Stomach smooth muscle (tissue), 2 donors: Measurements from ENCODE around the gene C11orf68.

Experiments
- H3K27ac ChIP-seq: one replicate; pipeline ENCODE4 v1.7.0; 2013; ENCODE audit warnings: mild to moderate bottlenecking, low read length, inconsistent platforms
- H3K27me3 ChIP-seq, 2 donors: one replicate each; pipeline ENCODE4 v1.7.0; 2013; ENCODE audit warnings: low read length in 2 of 2; ENCODE audit not compliant: insufficient read depth in 2 of 2, control insufficient read depth in 1 of 2
- H3K36me3 ChIP-seq, 2 donors: one replicate each; pipeline ENCODE4 v1.7.0; 2013; ENCODE audit warnings: low read length in 2 of 2; ENCODE audit not compliant: control insufficient read depth in 2 of 2, insufficient read depth in 2 of 2
- H3K4me1 ChIP-seq: one replicate; pipeline ENCODE4 v1.7.0; 2013; ENCODE audit warnings: low read length; ENCODE audit not compliant: control insufficient read depth, insufficient read depth
- H3K4me3 ChIP-seq, 2 donors: one replicate each; pipeline ENCODE4 v1.7.0; 2013; ENCODE audit warnings: low read length in 2 of 2
- H3K9ac ChIP-seq, 2 donors: one replicate each; pipeline ENCODE4 v1.7.0; 2013; ENCODE audit warnings: low read length in 2 of 2, mild to moderate bottlenecking in 1 of 2
- H3K9me3 ChIP-seq, 2 donors: one replicate each; pipeline ENCODE4 v1.7.0; 2013; ENCODE audit warnings: low read length in 2 of 2; ENCODE audit not compliant: control insufficient read depth in 2 of 2
- donor health status: healthy.
- donor health status: Pancreatic carcinoma.

The C11orf68 gene

GRCh38 chr11:65921876-65922275 lies 3.0 kb upstream of the C11orf68 start:
- Histone ChIP-seq H3K9me3 (no peaks in the 10 kb centered on the region), H3K9ac (no peak overlapping the region), H3K36me3 (peaks cover 13 to 14% of the 10 kb centered on the region in 2 donors), H3K27ac (no peak overlapping the region), H3K4me3 (no peak overlapping the region), H3K4me1 (peaks cover 28% of the 10 kb centered on the region), H3K27me3 (no peaks in the 10 kb centered on the region)

DNA sequence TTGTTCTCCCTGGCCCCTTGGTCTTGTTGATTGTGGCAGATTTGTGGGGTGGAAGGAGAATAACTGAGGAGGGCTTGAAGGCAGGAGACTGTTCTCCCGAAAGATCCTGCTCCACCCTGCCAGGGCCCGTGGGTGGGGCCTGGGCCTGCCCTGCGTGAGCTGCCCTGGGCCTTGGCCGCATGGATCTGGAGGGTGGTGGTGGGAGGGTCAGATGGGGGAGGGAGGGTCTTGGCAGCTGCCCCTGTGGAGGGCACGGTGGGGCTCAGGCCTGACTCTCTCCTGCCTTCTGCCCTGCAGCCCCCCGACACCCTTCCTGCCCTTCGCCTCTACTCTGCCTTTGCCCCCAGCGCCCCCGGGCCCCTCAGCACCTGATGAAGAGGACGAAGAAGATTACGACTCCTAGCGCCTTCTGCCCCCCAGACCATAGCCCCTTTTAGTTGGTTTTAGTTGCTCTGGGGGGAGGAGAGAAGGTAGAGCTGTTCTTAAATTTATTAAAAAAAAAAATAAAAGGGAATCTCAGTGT lies 2.2 kb upstream of the C11orf68 start:
- H3K27ac ChIP-seq: no peak overlapping the region
- H3K36me3 ChIP-seq: peaks cover 13 to 14% of the 10 kb centered on the region in 2 donors
- peak overlapping the region in 1 of 2 donors; percentile 83 for H3K4me3 ChIP-seq
- no peaks in the 10 kb centered on the region for H3K27me3 ChIP-seq
- no peaks in the 10 kb centered on the region for H3K9me3 ChIP-seq
- peaks cover 35% of the 10 kb centered on the region for H3K4me1 ChIP-seq
- H3K9ac ChIP-seq: peak overlapping the region in 1 of 2 donors; percentile 77

DNA sequence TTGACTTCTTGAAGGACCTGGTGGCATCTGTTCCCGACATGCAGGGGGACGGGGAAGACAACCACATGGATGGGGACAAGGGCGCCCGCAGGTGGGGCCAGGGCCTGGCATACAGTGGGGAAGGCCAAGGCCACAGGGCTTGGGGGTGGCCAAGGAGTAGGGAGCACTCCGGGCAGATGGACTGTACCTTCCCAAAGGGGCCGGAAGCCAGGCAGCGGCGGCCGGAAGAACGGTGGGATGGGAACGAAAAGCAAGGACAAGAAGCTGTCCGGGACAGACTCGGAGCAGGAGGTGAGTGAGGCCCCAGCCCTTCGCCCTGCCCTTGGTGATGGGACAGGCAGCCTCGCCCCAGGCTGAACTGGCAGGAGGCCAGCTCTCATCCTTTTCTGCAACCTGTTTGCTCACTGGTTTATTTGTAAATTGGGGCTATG lies 1.5 kb upstream of the C11orf68 start:
- Histone ChIP-seq H3K9me3 (no peaks in the 10 kb centered on the region), H3K4me3 (peak overlapping the region; percentile 83 to 84), H3K9ac (peak overlapping the region; percentile 68 to 77), H3K4me1 (peaks cover 42% of the 10 kb centered on the region), H3K27ac (peak overlapping the region; percentile 31), H3K36me3 (peaks cover 13 to 14% of the 10 kb centered on the region in 2 donors), H3K27me3 (no peaks in the 10 kb centered on the region)

DNA sequence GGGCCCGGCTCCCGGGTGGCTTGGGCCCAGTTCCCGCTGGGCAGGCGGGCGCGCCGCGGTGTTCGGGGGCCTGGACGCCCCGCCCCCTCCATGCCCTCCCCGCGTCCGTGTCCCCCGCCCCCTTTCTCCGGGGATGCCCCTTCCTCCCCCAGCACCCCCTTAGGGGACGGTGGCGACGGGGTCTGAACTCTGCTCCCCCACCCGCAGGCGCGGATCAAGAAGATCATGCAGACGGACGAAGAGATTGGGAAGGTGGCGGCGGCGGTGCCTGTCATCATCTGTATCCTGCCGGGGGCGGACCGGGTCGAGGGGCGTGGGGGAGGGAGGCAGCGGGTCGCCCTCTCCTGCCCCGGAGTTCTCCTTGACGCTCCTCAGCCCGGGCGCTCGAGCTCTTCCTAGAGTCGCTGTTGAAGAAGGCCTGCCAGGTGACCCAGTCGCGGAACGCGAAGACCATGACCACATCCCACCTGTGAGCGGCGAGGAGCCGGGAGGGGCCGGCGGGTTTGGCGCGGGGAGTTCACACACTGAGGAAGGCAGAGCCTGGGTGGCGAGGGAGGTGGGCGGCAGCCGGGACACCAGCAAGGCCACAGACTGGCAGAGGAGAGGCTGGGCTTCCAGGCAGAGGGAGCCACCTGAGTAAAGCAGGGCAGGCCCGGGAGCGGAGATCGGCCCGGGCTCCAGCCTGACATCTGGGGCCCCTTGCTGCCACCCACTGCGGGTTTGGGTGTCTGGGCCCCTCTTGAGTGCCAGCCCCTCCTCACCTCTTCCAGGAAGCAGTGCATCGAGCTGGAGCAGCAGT lies 910 bp upstream of the C11orf68 start:
- H3K27me3 ChIP-seq: no peaks in the 10 kb centered on the region
- H3K4me1 ChIP-seq: peaks cover 49% of the 10 kb centered on the region
- H3K9me3 ChIP-seq: no peaks in the 10 kb centered on the region
- H3K4me3 ChIP-seq: peak overlapping the region; percentile 83 to 84
- peak overlapping the region; percentile 68 to 77 for H3K9ac ChIP-seq
- peak overlapping the region; percentile 58 for H3K27ac ChIP-seq
- peaks cover 13 to 14% of the 10 kb centered on the region in 2 donors for H3K36me3 ChIP-seq

GRCh38 chr11:65919141-65919572 lies 295 bp upstream of the C11orf68 start, which contains the start of gene DRAP1:
Gene DRAP1, plus strand, starts transcription at chr11:65919426. Its CDS starts 76 bp downstream, at chr11:65919502.
- H3K27ac ChIP-seq: peak within 1 kb of the TSS; percentile 92
- peaks cover 49% of the 10 kb centered on the region for H3K4me1 ChIP-seq

DNA sequence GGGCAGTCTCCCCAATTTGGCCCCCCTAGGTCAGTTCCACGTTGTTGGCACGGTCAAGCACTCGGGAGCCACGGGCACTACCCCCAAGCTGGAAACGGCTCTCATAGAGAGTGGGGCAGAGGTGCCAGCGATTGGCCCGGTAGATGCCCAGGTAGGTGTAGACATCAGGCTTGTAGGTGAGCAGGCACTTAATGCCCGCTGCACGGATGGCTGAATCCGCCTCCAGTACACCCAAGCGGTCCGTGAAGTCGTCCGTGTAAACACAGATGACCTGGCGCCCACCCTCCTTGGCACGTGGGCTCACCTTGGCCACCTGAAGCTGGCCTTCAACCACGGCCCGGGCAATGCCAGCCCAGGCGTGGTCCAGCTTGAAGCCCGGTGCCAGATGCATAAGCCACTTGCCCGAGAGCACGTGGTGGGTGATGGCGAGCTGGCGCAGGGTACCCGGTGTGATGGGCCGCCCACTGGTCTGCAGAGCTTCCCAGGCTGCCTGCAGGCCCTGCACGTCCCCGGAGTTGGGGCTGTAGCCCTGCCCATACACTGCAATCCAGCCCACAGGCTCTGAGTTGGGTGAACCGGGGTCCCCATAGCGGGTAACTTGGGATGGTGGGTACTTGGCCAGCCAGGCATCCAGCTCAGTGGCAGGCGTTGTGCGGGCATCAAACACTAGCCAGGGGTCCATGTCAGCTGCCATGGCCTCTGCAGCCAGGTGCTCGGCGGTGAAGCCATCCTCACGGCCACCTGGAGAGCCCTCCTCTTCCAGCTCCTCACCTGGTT lies 1.2 kb downstream of the C11orf68 start:
- Histone ChIP-seq H3K4me3 (peak overlapping the region; percentile 84 to 96), H3K27me3 (no peaks in the 10 kb centered on the region), H3K27ac (peak overlapping the region; percentile 92), H3K9me3 (no peaks in the 10 kb centered on the region), H3K36me3 (peaks cover 9 to 11% of the 10 kb centered on the region in 2 donors), H3K9ac (peak overlapping the region; percentile 81 to 97), H3K4me1 (peaks cover 49% of the 10 kb centered on the region)

More at GRCh38 chr11:65919141-65919572, 295 bp upstream of the C11orf68 start, which contains the start of gene DRAP1:
- Histone ChIP-seq H3K9ac (peak within 1 kb of the TSS; percentile 81 to 97), H3K9me3 (no peaks in the 10 kb centered on the region), H3K36me3 (peaks cover 13 to 14% of the 10 kb centered on the region in 2 donors), H3K4me3 (peak within 1 kb of the TSS; percentile 84 to 96), H3K27me3 (no peaks in the 10 kb centered on the region)

- H3K4me1 ChIP-seq: peaks cover 51% of the 10 kb centered on the region
- H3K4me3 ChIP-seq: peak overlapping the region; percentile 84 to 96
- no peaks in the 10 kb centered on the region for H3K27me3 ChIP-seq
- peak overlapping the region; percentile 92 for H3K27ac ChIP-seq
- peak overlapping the region in 1 of 2 donors; percentile 28 for H3K9ac ChIP-seq
- H3K36me3 ChIP-seq: peaks cover 5% of the 10 kb centered on the region in 2 donors
- H3K9me3 ChIP-seq: no peaks in the 10 kb centered on the region
Observed at GRCh38 chr11:65917077-65917433, 1.8 kb downstream of the C11orf68 start.

DNA sequence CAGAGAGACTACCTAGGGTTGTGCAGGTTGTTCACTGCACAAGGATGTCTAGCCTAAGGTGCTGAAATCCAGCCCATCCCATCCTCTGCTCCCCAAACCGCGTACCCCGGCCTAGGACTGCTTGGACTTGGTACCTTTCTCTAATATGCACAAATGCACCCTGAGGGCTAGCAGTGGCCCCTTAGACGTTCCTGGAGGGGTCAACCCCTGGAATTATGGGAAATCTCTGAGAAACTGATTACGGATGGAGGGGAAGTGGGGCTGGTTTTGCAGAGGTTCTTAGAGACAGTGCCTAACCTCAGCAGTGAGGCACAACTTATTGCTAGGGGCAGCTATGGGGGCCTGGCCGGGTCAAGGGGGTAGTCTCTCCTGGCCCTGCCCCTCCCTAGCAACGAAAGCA lies 2.5 kb downstream of the C11orf68 start:
- Histone ChIP-seq H3K27ac (peak overlapping the region; percentile 92), H3K4me3 (peak overlapping the region; percentile 39 to 57), H3K9me3 (no peaks in the 10 kb centered on the region), H3K9ac (peak overlapping the region in 1 of 2 donors; percentile 49), H3K27me3 (no peaks in the 10 kb centered on the region), H3K36me3 (peaks cover 2 to 5% of the 10 kb centered on the region in 2 donors), H3K4me1 (peaks cover 57% of the 10 kb centered on the region)

DNA sequence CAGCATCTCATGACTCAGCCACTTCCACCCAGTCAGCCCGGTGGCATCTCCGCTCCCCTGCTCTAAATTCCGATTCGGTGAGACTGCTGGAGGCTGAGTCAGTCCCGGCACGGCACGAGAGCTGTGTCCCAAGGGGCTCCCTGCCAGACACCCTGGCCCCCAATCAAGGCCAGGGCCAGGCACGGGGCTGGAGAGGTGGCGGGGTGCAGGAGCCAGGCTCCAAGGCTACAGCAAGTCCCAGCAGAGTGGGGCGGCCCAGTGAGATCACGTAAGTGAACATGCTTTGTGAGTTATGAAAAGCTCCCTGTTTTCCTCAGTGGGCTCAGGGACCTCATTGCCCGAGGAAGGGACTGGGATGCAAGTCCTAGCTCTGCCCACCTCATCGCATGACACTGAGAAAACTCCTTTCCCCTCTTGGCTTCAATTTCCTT lies 3.0 kb downstream of the C11orf68 start:
- H3K36me3 ChIP-seq: peaks cover 2 to 5% of the 10 kb centered on the region in 2 donors
- H3K27me3 ChIP-seq: no peaks in the 10 kb centered on the region
- peak overlapping the region; percentile 92 for H3K27ac ChIP-seq
- peak overlapping the region; percentile 39 to 57 for H3K4me3 ChIP-seq
- H3K4me1 ChIP-seq: peaks cover 58% of the 10 kb centered on the region
- no peaks in the 10 kb centered on the region for H3K9me3 ChIP-seq
- H3K9ac ChIP-seq: peak overlapping the region; percentile 47 to 49

GRCh38 chr11:65915101-65915820 lies 3.6 kb downstream of the C11orf68 start:
- H3K27me3 ChIP-seq: no peaks in the 10 kb centered on the region
- peak overlapping the region in 1 of 2 donors; percentile 57 for H3K4me3 ChIP-seq
- H3K4me1 ChIP-seq: peaks cover 52% of the 10 kb centered on the region
- peak overlapping the region in 1 of 2 donors; percentile 47 for H3K9ac ChIP-seq
- peaks cover 2 to 5% of the 10 kb centered on the region in 2 donors for H3K36me3 ChIP-seq
- H3K27ac ChIP-seq: peak overlapping the region; percentile 92
- no peaks in the 10 kb centered on the region for H3K9me3 ChIP-seq
